Caki2 (cell line): ENCODE measurements around the gene MVP. TPM values are rescaled to one million over a fixed set of nuclear protein-coding genes. Genes with fewer than 3 reads are reported as not detected.

Experiments used
- DNase-seq: peaks from one replicate; pipeline ENCODE4 v3.0.0-alpha.2; 2015; ENCODE audit warnings: low read depth
- in situ Hi-C: cut with HindIII; loops from 2 replicates; pipeline ENCODE4 v1.10.0; 2016; ENCODE audit warnings: low sequenced_read_pairs, low pct_unique_long_range_greater_than_20kb, mixed read lengths
- total RNA-seq: library from RNA; depleted of rRNA; stranded (reverse); fragments of >200 nt; shearing (Covaris generic); gene quantifications from 2 replicates; pipeline ENCODE4 v1.2.3, GENCODE V29; 2014; ENCODE audit warnings: low replicate concordance

The MVP gene
- total RNA-seq, 1 experiment from 2014 or later = 291 TPM

DNA sequence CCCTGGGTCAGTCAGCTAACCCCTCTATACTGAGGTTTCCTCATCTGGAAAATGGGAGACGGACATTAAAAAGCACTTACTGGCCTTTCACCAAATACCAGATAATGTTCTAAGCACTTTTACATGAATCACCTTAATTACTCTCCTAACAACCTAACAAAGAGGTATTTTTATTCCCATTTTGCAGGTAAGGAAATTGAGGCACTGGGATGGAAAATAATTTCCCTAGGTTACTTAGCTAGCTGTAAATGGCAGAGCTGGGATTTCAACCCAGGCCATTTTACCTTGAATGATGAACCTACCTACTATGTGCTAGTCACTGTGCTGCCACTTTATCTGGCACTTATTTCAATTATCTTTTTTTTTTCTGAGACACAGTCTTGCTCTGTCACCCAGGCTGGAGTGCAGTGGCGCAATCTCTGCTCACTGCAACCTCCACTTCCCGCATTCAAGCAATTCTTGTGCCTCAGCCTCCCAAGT, 26.0 kb upstream of the MVP start:
- DNase-seq = no peak
- in situ Hi-C loops = no loop called here

- in situ Hi-C loops = no loop called here
These were observed 17.8 kb upstream of the MVP start for GRCh38 chr16:29802416-29802935.

GRCh38 chr16:29804020-29804419, 16.2 kb upstream of the MVP start:
- DNase-seq = peak; percentile 38
- in situ Hi-C loops = no loop called here

More at GRCh38 chr16:29802416-29802935, 17.8 kb upstream of the MVP start:
- no peak for DNase-seq

DNA sequence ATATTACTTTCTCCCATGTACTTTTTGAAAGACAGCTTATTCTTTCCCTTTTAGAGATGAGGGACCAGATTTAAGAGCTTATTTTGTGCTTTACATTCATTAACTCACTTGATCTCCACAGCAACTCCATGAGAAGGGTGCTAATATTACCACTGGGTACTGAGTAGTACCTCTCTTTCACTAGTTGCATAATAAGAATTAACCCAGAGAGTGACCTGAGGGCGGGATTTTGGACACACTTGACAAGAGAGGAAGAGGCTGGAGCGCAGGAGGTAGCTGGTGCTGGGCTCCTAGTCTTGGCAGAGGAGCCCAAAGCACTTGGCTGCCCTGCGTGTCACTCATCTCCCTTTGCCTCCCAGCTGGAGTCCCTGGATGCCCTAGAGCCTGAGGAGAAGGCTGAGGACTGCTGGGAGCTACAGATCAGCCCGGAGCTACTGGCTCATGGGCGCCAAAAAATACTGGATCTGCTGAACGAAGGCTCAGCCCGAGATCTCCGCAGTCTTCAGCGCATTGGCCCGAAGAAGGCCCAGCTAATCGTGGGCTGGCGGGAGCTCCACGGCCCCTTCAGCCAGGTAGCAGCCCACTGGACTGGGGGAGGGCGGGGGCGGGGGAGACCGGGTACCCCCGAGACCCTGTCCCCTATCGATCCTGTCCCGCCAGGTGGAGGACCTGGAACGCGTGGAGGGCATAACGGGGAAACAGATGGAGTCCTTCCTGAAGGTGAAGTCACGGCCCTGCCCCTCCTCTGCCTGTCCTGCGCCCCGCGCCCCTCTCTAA, 15.6 kb upstream of the MVP start:
- in situ Hi-C loops = no loop called here
- DNase-seq = peak; percentile 60

- in situ Hi-C loops = no loop called here
- peak; percentile 99 for DNase-seq
These were observed 14.8 kb upstream of the MVP start for GRCh38 chr16:29805232-29806098.

- no peak for DNase-seq
- in situ Hi-C loops = no loop called here
These were observed 14.1 kb upstream of the MVP start, which contains the start of gene MAZ for GRCh38 chr16:29806099-29806579. Gene MAZ (plus strand): TSS chr16:29806529. CDS start chr16:29806702, 173 bp downstream.

GRCh38 chr16:29806641-29807425, 13.4 kb upstream of the MVP start:
- peak; percentile 81 for DNase-seq
- in situ Hi-C loops = no loop called here

- in situ Hi-C loops = no loop called here
- DNase-seq = peak; percentile 98
These were observed 12.6 kb upstream of the MVP start for GRCh38 chr16:29807426-29808218.

DNA sequence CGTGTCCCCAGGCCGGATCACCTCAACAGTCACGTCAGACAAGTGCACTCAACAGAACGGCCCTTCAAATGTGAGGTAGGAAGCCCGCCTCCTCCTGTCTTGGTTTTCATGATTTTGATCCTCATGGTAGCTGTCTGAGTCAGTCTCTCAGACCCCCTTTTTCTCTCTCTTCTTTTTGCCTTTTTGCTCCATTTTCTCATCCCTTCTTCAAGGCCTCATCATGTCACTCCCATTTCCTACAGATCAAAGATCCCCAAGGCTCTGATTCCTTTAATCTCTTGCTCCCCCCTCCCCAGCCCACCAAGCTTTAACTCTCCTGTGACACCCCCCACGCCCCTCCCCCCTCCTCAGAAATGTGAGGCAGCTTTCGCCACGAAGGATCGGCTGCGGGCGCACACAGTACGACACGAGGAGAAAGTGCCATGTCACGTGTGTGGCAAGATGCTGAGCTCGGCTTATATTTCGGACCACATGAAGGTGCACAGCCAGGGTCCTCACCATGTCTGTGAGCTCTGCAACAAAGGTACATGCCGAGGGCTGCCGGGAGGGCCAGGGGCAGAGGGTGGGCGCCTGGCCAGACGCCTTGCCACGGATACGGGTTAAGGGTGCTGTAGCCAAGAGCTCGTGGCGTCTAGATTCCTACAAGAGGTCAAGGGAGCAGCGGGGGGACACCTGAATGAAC, 11.9 kb upstream of the MVP start:
- no peak for DNase-seq
- in situ Hi-C loops = no loop called here

GRCh38 chr16:29809031-29809747, 11.1 kb upstream of the MVP start:
- DNase-seq = no peak
- in situ Hi-C loops = no loop called here

GRCh38 chr16:29809850-29810698, 10.2 kb upstream of the MVP start:
- DNase-seq = no peak
- in situ Hi-C loops = no loop called here

DNA sequence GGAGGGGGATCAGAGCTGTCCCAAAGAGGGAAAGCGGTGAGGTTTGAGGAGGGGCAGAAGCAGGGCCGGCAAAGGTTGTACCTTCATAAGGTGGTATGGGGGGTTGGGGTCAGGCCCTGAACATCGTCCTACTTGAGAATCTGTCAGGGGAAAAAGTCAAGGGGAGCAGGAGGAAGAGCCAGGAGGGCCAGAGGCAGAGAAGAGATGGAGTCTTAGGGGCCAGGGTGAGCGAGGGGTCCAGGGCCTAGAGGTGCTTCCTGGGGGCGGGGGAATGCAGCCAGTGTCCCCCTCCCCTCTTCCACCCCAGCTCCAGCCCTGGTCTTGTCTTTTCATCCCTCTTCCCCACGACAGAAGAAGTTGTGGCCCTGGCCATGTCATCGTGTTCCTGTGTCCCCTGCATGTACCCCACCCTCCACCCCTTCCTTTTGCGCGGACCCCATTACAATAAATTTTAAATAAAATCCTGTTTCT, 9.5 kb upstream of the MVP start:
- no peak for DNase-seq
- in situ Hi-C loops = no loop called here

GRCh38 chr16:29811170-29811895, 8.9 kb upstream of the MVP start:
- in situ Hi-C loops = no loop called here
- DNase-seq = peak; percentile 96

- DNase-seq = no peak
- in situ Hi-C loops = no loop called here
These were observed 8.2 kb upstream of the MVP start, which contains the start of gene PRRT2 for GRCh38 chr16:29811896-29812665. Gene PRRT2 (plus strand): TSS chr16:29812193. CDS start chr16:29813055, 862 bp downstream.
